ENCODE data around the gene BMAL1. TPM values are rescaled to one million over a fixed set of nuclear protein-coding genes. Genes with fewer than 3 reads are reported as not detected.

The BMAL1 gene
- total RNA-seq (2012; rRNA removed) = 12.5 and 12.9 TPM in 2 replicates

GRCh38 chr11:13277768-13278608 is at the start of gene BMAL1:
Gene BMAL1, plus strand, starts transcription at chr11:13277790. Its CDS starts 76,519 bp downstream, at chr11:13354309.
- H3K36me3 ChIP-seq (ENCODE audit: insufficient read depth, low read length) = no peaks in the 10 kb centered on the region
- H3K9ac ChIP-seq (ENCODE audit: low read depth, low read length) = peak within 1 kb of the TSS; percentile 85
- peak within 1 kb of the TSS; percentile 92 for H3K4me3 ChIP-seq (ENCODE audit: low read length)
- no peaks in the 10 kb centered on the region for H3K9me3 ChIP-seq (replicated peaks; ENCODE audit: low read length)
- peak within 1 kb of the TSS; percentile 95 for H3K4me2 ChIP-seq (ENCODE audit: low read length)
- H3K4me1 ChIP-seq (ENCODE audit: control insufficient read depth, insufficient read depth, low read length) = peaks cover 32% of the 10 kb centered on the region
- peaks cover 4% of the 10 kb centered on the region for H3K27me3 ChIP-seq (ENCODE audit: control insufficient read depth, insufficient read depth, low read length)

GRCh38 chr11:13228572-13228971 is 49.0 kb upstream of the BMAL1 start:
- H3K36me3 ChIP-seq (ENCODE audit: insufficient read depth, low read length) = no peaks in the 10 kb centered on the region

GRCh38 chr11:13229136-13229535 is 48.5 kb upstream of the BMAL1 start:
- peaks cover 13% of the 10 kb centered on the region for H3K4me1 ChIP-seq (ENCODE audit: control insufficient read depth, insufficient read depth, low read length)
- no peak overlapping the region for H3K9ac ChIP-seq (ENCODE audit: low read depth, low read length)
- H3K36me3 ChIP-seq (ENCODE audit: insufficient read depth, low read length) = no peaks in the 10 kb centered on the region
- no peak overlapping the region for H3K4me3 ChIP-seq (ENCODE audit: low read length)
- H3K9me3 ChIP-seq (replicated peaks; ENCODE audit: low read length) = no peaks in the 10 kb centered on the region
- H3K4me2 ChIP-seq (ENCODE audit: low read length) = no peak overlapping the region
- no peaks in the 10 kb centered on the region for H3K27me3 ChIP-seq (ENCODE audit: control insufficient read depth, insufficient read depth, low read length)

More at GRCh38 chr11:13228572-13228971, 49.0 kb upstream of the BMAL1 start:
- Histone ChIP-seq H3K9ac (ENCODE audit: low read depth, low read length) (no peak overlapping the region), H3K4me1 (ENCODE audit: control insufficient read depth, insufficient read depth, low read length) (peaks cover 13% of the 10 kb centered on the region), H3K4me3 (ENCODE audit: low read length) (no peak overlapping the region), H3K27me3 (ENCODE audit: control insufficient read depth, insufficient read depth, low read length) (no peaks in the 10 kb centered on the region), H3K4me2 (ENCODE audit: low read length) (no peak overlapping the region), H3K9me3 (replicated peaks; ENCODE audit: low read length) (no peaks in the 10 kb centered on the region)

- Histone ChIP-seq H3K27me3 (ENCODE audit: control insufficient read depth, insufficient read depth, low read length) (no peaks in the 10 kb centered on the region), H3K4me1 (ENCODE audit: control insufficient read depth, insufficient read depth, low read length) (peaks cover 13% of the 10 kb centered on the region), H3K4me2 (ENCODE audit: low read length) (no peak overlapping the region), H3K4me3 (ENCODE audit: low read length) (no peak overlapping the region), H3K36me3 (ENCODE audit: insufficient read depth, low read length) (no peaks in the 10 kb centered on the region), H3K9ac (ENCODE audit: low read depth, low read length) (no peak overlapping the region), H3K9me3 (replicated peaks; ENCODE audit: low read length) (no peaks in the 10 kb centered on the region)
These were observed 47.8 kb upstream of the BMAL1 start for GRCh38 chr11:13229711-13230318.

GRCh38 chr11:13233173-13233745 is 44.3 kb upstream of the BMAL1 start:
- H3K4me2 ChIP-seq (ENCODE audit: low read length) = no peak overlapping the region
- H3K27me3 ChIP-seq (ENCODE audit: control insufficient read depth, insufficient read depth, low read length) = no peaks in the 10 kb centered on the region
- peaks cover 13% of the 10 kb centered on the region for H3K4me1 ChIP-seq (ENCODE audit: control insufficient read depth, insufficient read depth, low read length)
- H3K4me3 ChIP-seq (ENCODE audit: low read length) = no peak overlapping the region
- H3K9me3 ChIP-seq (replicated peaks; ENCODE audit: low read length) = no peaks in the 10 kb centered on the region
- no peaks in the 10 kb centered on the region for H3K36me3 ChIP-seq (ENCODE audit: insufficient read depth, low read length)
- no peak overlapping the region for H3K9ac ChIP-seq (ENCODE audit: low read depth, low read length)

- H3K4me3 ChIP-seq (ENCODE audit: low read length) = no peak overlapping the region
These were observed 41.7 kb upstream of the BMAL1 start for GRCh38 chr11:13235895-13236294.

GRCh38 chr11:13236626-13237025 is 41.0 kb upstream of the BMAL1 start:
- no peaks in the 10 kb centered on the region for H3K9me3 ChIP-seq (replicated peaks; ENCODE audit: low read length)
- H3K4me1 ChIP-seq (ENCODE audit: control insufficient read depth, insufficient read depth, low read length) = no peaks in the 10 kb centered on the region
- no peak overlapping the region for H3K4me2 ChIP-seq (ENCODE audit: low read length)
- H3K36me3 ChIP-seq (ENCODE audit: insufficient read depth, low read length) = no peaks in the 10 kb centered on the region
- H3K27me3 ChIP-seq (ENCODE audit: control insufficient read depth, insufficient read depth, low read length) = no peaks in the 10 kb centered on the region
- H3K9ac ChIP-seq (ENCODE audit: low read depth, low read length) = no peak overlapping the region
- H3K4me3 ChIP-seq (ENCODE audit: low read length) = no peak overlapping the region

More at GRCh38 chr11:13235895-13236294, 41.7 kb upstream of the BMAL1 start:
- Histone ChIP-seq H3K4me1 (ENCODE audit: control insufficient read depth, insufficient read depth, low read length) (no peaks in the 10 kb centered on the region), H3K9ac (ENCODE audit: low read depth, low read length) (no peak overlapping the region), H3K36me3 (ENCODE audit: insufficient read depth, low read length) (no peaks in the 10 kb centered on the region), H3K27me3 (ENCODE audit: control insufficient read depth, insufficient read depth, low read length) (no peaks in the 10 kb centered on the region), H3K9me3 (replicated peaks; ENCODE audit: low read length) (no peaks in the 10 kb centered on the region), H3K4me2 (ENCODE audit: low read length) (no peak overlapping the region)

- no peaks in the 10 kb centered on the region for H3K36me3 ChIP-seq (ENCODE audit: insufficient read depth, low read length)
- H3K27me3 ChIP-seq (ENCODE audit: control insufficient read depth, insufficient read depth, low read length) = no peaks in the 10 kb centered on the region
- H3K9me3 ChIP-seq (replicated peaks; ENCODE audit: low read length) = no peaks in the 10 kb centered on the region
- no peak overlapping the region for H3K4me2 ChIP-seq (ENCODE audit: low read length)
- no peak overlapping the region for H3K4me3 ChIP-seq (ENCODE audit: low read length)
- H3K4me1 ChIP-seq (ENCODE audit: control insufficient read depth, insufficient read depth, low read length) = peaks cover 6% of the 10 kb centered on the region
- no peak overlapping the region for H3K9ac ChIP-seq (ENCODE audit: low read depth, low read length)
These were observed 39.8 kb upstream of the BMAL1 start for GRCh38 chr11:13237761-13238160.

- Histone ChIP-seq H3K9me3 (replicated peaks; ENCODE audit: low read length) (no peaks in the 10 kb centered on the region), H3K4me3 (ENCODE audit: low read length) (no peak overlapping the region), H3K4me2 (ENCODE audit: low read length) (no peak overlapping the region), H3K36me3 (ENCODE audit: insufficient read depth, low read length) (no peaks in the 10 kb centered on the region), H3K27me3 (ENCODE audit: control insufficient read depth, insufficient read depth, low read length) (no peaks in the 10 kb centered on the region), H3K9ac (ENCODE audit: low read depth, low read length) (no peak overlapping the region), H3K4me1 (ENCODE audit: control insufficient read depth, insufficient read depth, low read length) (peaks cover 9% of the 10 kb centered on the region)
These were observed 38.6 kb upstream of the BMAL1 start for GRCh38 chr11:13238879-13239514.

GRCh38 chr11:13242564-13242963 is 35.0 kb upstream of the BMAL1 start:
- Histone ChIP-seq H3K4me1 (ENCODE audit: control insufficient read depth, insufficient read depth, low read length) (peaks cover 9% of the 10 kb centered on the region), H3K27me3 (ENCODE audit: control insufficient read depth, insufficient read depth, low read length) (no peaks in the 10 kb centered on the region), H3K9me3 (replicated peaks; ENCODE audit: low read length) (no peaks in the 10 kb centered on the region), H3K4me3 (ENCODE audit: low read length) (no peak overlapping the region), H3K36me3 (ENCODE audit: insufficient read depth, low read length) (no peaks in the 10 kb centered on the region), H3K4me2 (ENCODE audit: low read length) (no peak overlapping the region), H3K9ac (ENCODE audit: low read depth, low read length) (no peak overlapping the region)

- no peak overlapping the region for H3K4me2 ChIP-seq (ENCODE audit: low read length)
- H3K9me3 ChIP-seq (replicated peaks; ENCODE audit: low read length) = no peaks in the 10 kb centered on the region
- H3K4me3 ChIP-seq (ENCODE audit: low read length) = no peak overlapping the region
- peaks cover 2% of the 10 kb centered on the region for H3K4me1 ChIP-seq (ENCODE audit: control insufficient read depth, insufficient read depth, low read length)
- no peaks in the 10 kb centered on the region for H3K27me3 ChIP-seq (ENCODE audit: control insufficient read depth, insufficient read depth, low read length)
- no peak overlapping the region for H3K9ac ChIP-seq (ENCODE audit: low read depth, low read length)
- no peaks in the 10 kb centered on the region for H3K36me3 ChIP-seq (ENCODE audit: insufficient read depth, low read length)
These were observed 29.8 kb upstream of the BMAL1 start for GRCh38 chr11:13247606-13248296.
